Gastrocnemius medialis (tissue), 4 donors: Measurements from ENCODE around the gene AP1B1. TPM values are rescaled to one million over a fixed set of nuclear protein-coding genes. Genes with fewer than 3 reads are reported as not detected.

Source experiments
- ATAC-seq, 2 donors: fragments of 150-250 bp; one replicate each; pipeline ENCODE4 v1.9.1; 2016
- DNase-seq, 2 donors: peaks; one replicate each; pipeline ENCODE4 v3.0.0-alpha.2; 2019
- H3K27ac ChIP-seq, 4 donors: fragments of 200-600 bp; sonication (generic); 1 replicate in 1 of 4; 2 replicates in 3 of 4; pipeline ENCODE4 v1.5.1; 2016 to 2018; ENCODE audit warnings: mild to moderate bottlenecking in 2 of 4, moderate library complexity in 1 of 4
- H3K27me3 ChIP-seq, 3 donors: fragments of 200-600 bp; sonication (generic) in 2 of 3; 1 replicate in 1 of 3; 2 replicates in 2 of 3; pipeline versions ENCODE4 v1.5.1 to v1.6.0; 2016 to 2019; ENCODE audit warnings: mild to moderate bottlenecking in 1 of 3, moderate library complexity in 1 of 3
- H3K36me3 ChIP-seq, 2 donors: fragments of 200-600 bp; sonication (generic) in 1 of 2; one replicate each; pipeline ENCODE4 v1.5.1; 2017 to 2018
- H3K4me1 ChIP-seq, 2 donors: fragments of 200-600 bp; sonication (generic) in 1 of 2; one replicate each; pipeline ENCODE4 v1.5.1; 2016 to 2017; ENCODE audit warnings: mild to moderate bottlenecking in 2 of 2
- H3K4me3 ChIP-seq, 4 donors: fragments of 200-600 bp; sonication (generic) in 3 of 4; 1 replicate in 1 of 4; 2 replicates in 3 of 4; pipeline ENCODE4 v1.5.1; 2016 to 2019; ENCODE audit warnings: mild to moderate bottlenecking in 2 of 4
- H3K9me3 ChIP-seq, 3 donors: fragments of 200-600 bp; sonication (generic) in 2 of 3; 1 replicate in 1 of 3; 2 replicates in 2 of 3; pipeline ENCODE4 v1.5.1; 2016 to 2019
- CTCF ChIP-seq, 5 experiments: fragments of 450-650 bp in 3 of 5; fragments of 200-600 bp in 2 of 5; sonication (generic) in 2 of 5; IDR thresholded peaks in 4 of 5; conservative IDR thresholded peaks in 1 of 5; 1 replicate in 4 of 5; 2 replicates in 1 of 5; pipeline ENCODE4 v1.5.1; 2016 to 2019; ENCODE audit warnings: antibody characterized with exemption in 5 of 5, mild to moderate bottlenecking in 3 of 5, moderate library complexity in 3 of 5
- POLR2A ChIP-seq, 2 donors: fragments of 450-650 bp; IDR thresholded peaks; one replicate each; pipeline ENCODE4 v1.6.1; 2017; ENCODE audit warnings: antibody characterized with exemption in 2 of 2, mild to moderate bottlenecking in 2 of 2, moderate library complexity in 2 of 2
- in situ Hi-C, 4 donors: fragments of 200-750 bp; cut with MboI; loops; one replicate each; pipeline versions ENCODE4 v1.15.0 to v1.8.0; 2017; ENCODE audit warnings: low sequenced_read_pairs in 4 of 4
- intact Hi-C: fragments of 100-400 bp; cut with DNase I; formaldehyde crosslinking; loops from one replicate; pipeline ENCODE4 v1.15.1; 2023; ENCODE audit warnings: low total_unique reads
- total RNA-seq, 4 donors: library from RNA; depleted of rRNA; stranded (reverse); fragments of >200 nt; gene quantifications; one replicate each; pipeline versions ENCODE4 v1.1.0 to v1.2.3, GENCODE V29; 2016

The AP1B1 gene
- total RNA-seq, 4 donors from 2014 or later = 26.5 to 44.6 (median 37.3) TPM

- in situ Hi-C loops (no loop called here), intact Hi-C loops (loop anchor here (1.0 to 2.0 kb wide), 2 partner anchors 31 to 51 kb away; partner anchors contain the start of genes AP1B1 and GAS2L1)
- peak in 1 of 2 donors; percentile 40 for DNase-seq
- H3K27ac ChIP-seq = peak overlapping the region; percentile 84 to 96 (median 89)
- H3K9me3 ChIP-seq = no peaks in the 10 kb centered on the region
- peak; percentile 3 to 19 for ATAC-seq
- no peak for TF ChIP-seq POLR2A (IDR thresholded peaks at IDR 0.05)
- TF ChIP-seq CTCF (IDR thresholded peaks at IDR 0.05 in 4 of 5, conservative IDR thresholded peaks at IDR 0.05 in 1 of 5) = no peak
- no peaks in the 10 kb centered on the region for H3K27me3 ChIP-seq
- peaks cover 27 to 36% of the 10 kb centered on the region in 2 donors for H3K4me1 ChIP-seq
- H3K4me3 ChIP-seq = no peak overlapping the region
- H3K36me3 ChIP-seq = peaks cover 0 to 65% of the 10 kb centered on the region in 2 donors
Observed at GRCh38 chr22:29337631-29338284, 50.6 kb downstream of the AP1B1 start.

GRCh38 chr22:29336751-29337490 is 51.4 kb downstream of the AP1B1 start:
- DNase-seq (peak; percentile 84 to 88), ATAC-seq (peak; percentile 92 to 96)
- no peaks in the 10 kb centered on the region for H3K27me3 ChIP-seq
- no peaks in the 10 kb centered on the region for H3K9me3 ChIP-seq
- H3K36me3 ChIP-seq = peaks cover 0 to 67% of the 10 kb centered on the region in 2 donors
- H3K4me3 ChIP-seq = peak overlapping the region in 2 of 4 donors; percentile 16 to 44
- intact Hi-C loops = loop anchor here (1.0 to 2.0 kb wide), 2 partner anchors 30 to 51 kb away; partner anchors contain the start of genes AP1B1 and GAS2L1
- H3K4me1 ChIP-seq = peaks cover 27 to 36% of the 10 kb centered on the region in 2 donors
- H3K27ac ChIP-seq = peak overlapping the region; percentile 84 to 96 (median 89)
- TF ChIP-seq POLR2A (IDR thresholded peaks at IDR 0.05) = no peak
- in situ Hi-C loops = no loop called here

DNA sequence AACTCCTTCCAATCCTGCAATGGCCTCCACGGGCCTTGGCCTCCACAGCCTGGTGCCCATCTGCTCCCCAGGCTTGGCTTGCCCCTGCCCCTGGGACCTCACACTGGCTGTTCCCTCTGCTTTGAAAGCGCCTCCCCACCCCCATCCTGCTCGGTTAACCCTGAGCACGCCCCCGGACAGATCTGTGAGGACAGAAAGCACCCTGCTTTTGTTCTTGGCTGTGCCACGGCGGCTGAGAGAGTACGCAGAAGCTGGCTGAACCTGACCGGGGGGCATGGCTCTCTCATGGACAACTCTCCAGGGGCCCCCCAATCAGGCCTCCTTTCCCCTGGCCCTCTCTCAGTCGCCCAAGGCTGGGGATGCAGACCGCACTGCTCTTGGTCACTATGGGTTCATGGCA is 52.7 kb downstream of the AP1B1 start:
- intact Hi-C loops (loop anchor here (2.0 kb wide), 1 partner anchor 29 kb away; the partner anchor contains the start of gene GAS2L1), in situ Hi-C loops (no loop called here)
- H3K27me3 ChIP-seq = no peaks in the 10 kb centered on the region

GRCh38 chr22:29334696-29335344 is 53.5 kb downstream of the AP1B1 start:
- ATAC-seq (no peak), DNase-seq (no peak)
- Histone ChIP-seq H3K27me3 (no peaks in the 10 kb centered on the region), H3K27ac (peak overlapping the region in 1 of 4 donors; percentile 26), H3K4me1 (peaks cover 44 to 51% of the 10 kb centered on the region in 2 donors), H3K36me3 (peaks cover 0 to 46% of the 10 kb centered on the region in 2 donors), H3K9me3 (no peaks in the 10 kb centered on the region), H3K4me3 (no peak overlapping the region)
- intact Hi-C loops (no loop called here), in situ Hi-C loops (no loop called here)
- TF ChIP-seq POLR2A (IDR thresholded peaks at IDR 0.05) = no peak
- TF ChIP-seq CTCF (IDR thresholded peaks at IDR 0.05 in 4 of 5, conservative IDR thresholded peaks at IDR 0.05 in 1 of 5) = no peak

More for the DNA sequence above, 52.7 kb downstream of the AP1B1 start:
- H3K27ac ChIP-seq = peak overlapping the region in 2 of 4 donors; percentile 84 to 96
- ATAC-seq = no peak
- H3K4me1 ChIP-seq = peaks cover 36 to 43% of the 10 kb centered on the region in 2 donors
- no peak for DNase-seq
- peaks cover 0 to 54% of the 10 kb centered on the region in 2 donors for H3K36me3 ChIP-seq
- no peak overlapping the region for H3K4me3 ChIP-seq
- no peaks in the 10 kb centered on the region for H3K9me3 ChIP-seq
- no peak for TF ChIP-seq POLR2A (IDR thresholded peaks at IDR 0.05)
- TF ChIP-seq CTCF (IDR thresholded peaks at IDR 0.05 in 4 of 5, conservative IDR thresholded peaks at IDR 0.05 in 1 of 5) = no peak
